PC-3 (cell line): ENCODE measurements around the gene MAP6.

Experiments used
- CTCF ChIP-seq: fragments of 300-600 bp; sonication (generic); conservative IDR thresholded peaks from 2 replicates; pipeline ENCODE4 v1.5.1; 2017; ENCODE audit warnings: antibody characterized with exemption, low read depth, mild to moderate bottlenecking, low read length
- EZH2 ChIP-seq: fragments of 300-600 bp; sonication (generic); IDR thresholded peaks from one replicate; pipeline ENCODE4 v1.6.1; 2017; ENCODE audit warnings: antibody characterized with exemption, mild to moderate bottlenecking, low read length; ENCODE audit not compliant: unreplicated experiment
- EZH2phosphoT487 ChIP-seq: fragments of 300-600 bp; sonication (generic); IDR thresholded peaks from 2 replicates; pipeline ENCODE4 v1.6.1; 2018; ENCODE audit warnings: mild to moderate bottlenecking, antibody characterized with exemption, low read length, borderline replicate concordance

DNA sequence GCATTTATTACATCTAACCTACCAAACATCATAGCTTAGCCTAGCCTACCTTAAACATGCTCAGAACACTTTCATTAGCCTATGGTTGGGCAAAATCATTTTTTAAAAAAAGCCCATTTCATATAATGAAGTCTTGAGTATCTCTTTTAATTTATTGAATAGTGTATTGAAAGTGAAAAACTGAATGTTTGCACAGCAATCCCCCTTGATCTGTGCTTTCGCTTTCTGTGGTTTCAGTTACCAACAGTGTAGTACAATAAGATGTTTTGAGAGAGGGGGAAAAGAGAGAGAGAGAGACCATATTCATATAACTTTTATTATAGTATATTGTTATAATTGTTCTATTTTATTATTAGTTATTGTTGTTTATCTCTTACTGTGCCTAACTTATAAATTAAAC, 8.4 kb upstream of the MAP6 start:
- TF ChIP-seq CTCF (no peak), EZH2 (no peak), EZH2phosphoT487 (no peak)
